Measurements from ENCODE around the gene INHBB. TPM values are rescaled to one million over a fixed set of nuclear protein-coding genes. Genes with fewer than 3 reads are reported as not detected.

INHBB gene
- polyA plus RNA-seq (2012; ENCODE audit: low read depth, missing spikeins): not detected

GRCh38 chr2:120346026-120346666 is at the start of gene INHBB:
Gene INHBB, plus strand, starts transcription at chr2:120346136. Its CDS starts 53 bp downstream, at chr2:120346189.
- FAIRE-seq (no peak), DNase-seq (ENCODE audit: insufficient read length, low spot score) (no peak)
- no peak for TF ChIP-seq PAX5 (IDR thresholded peaks at IDR 0.05; ENCODE audit: insufficient read depth, low read length, severe bottlenecking)
- no peak for TF ChIP-seq POLR2AphosphoS5 (IDR thresholded peaks at IDR 0.05; ENCODE audit: low read depth, low read length)
- TF ChIP-seq SPI1 (IDR thresholded peaks at IDR 0.05; ENCODE audit: low read depth, low read length): no peak
- TF ChIP-seq POU2F2 (IDR thresholded peaks at IDR 0.05; ENCODE audit: low read depth, low read length): no peak
- no peak for TF ChIP-seq TAF1 (IDR thresholded peaks at IDR 0.05; ENCODE audit: low read depth, low read length)
- TF ChIP-seq POLR2A (IDR thresholded peaks at IDR 0.05; ENCODE audit: low read depth, low read length): no peak

GRCh38 chr2:120298173-120298835 is 47.6 kb upstream of the INHBB start:
- DNase-seq (ENCODE audit: insufficient read length, low spot score) (no peak), FAIRE-seq (no peak)
- no peak for TF ChIP-seq POLR2A (IDR thresholded peaks at IDR 0.05; ENCODE audit: low read depth, low read length)
- TF ChIP-seq POLR2AphosphoS5 (IDR thresholded peaks at IDR 0.05; ENCODE audit: low read depth, low read length): no peak

GRCh38 chr2:120299004-120299403 is 46.9 kb upstream of the INHBB start:
- FAIRE-seq: no peak
- no peak for DNase-seq (ENCODE audit: insufficient read length, low spot score)
- TF ChIP-seq POU2F2 (IDR thresholded peaks at IDR 0.05; ENCODE audit: low read depth, low read length): no peak
- TF ChIP-seq POLR2AphosphoS5 (IDR thresholded peaks at IDR 0.05; ENCODE audit: low read depth, low read length): no peak
- no peak for TF ChIP-seq TAF1 (IDR thresholded peaks at IDR 0.05; ENCODE audit: low read depth, low read length)

- FAIRE-seq (no peak), DNase-seq (ENCODE audit: insufficient read length, low spot score) (no peak)
- TF ChIP-seq POU2F2 (IDR thresholded peaks at IDR 0.05; ENCODE audit: low read depth, low read length) (no peak), TAF1 (IDR thresholded peaks at IDR 0.05; ENCODE audit: low read depth, low read length) (no peak), PAX5 (IDR thresholded peaks at IDR 0.05; ENCODE audit: insufficient read depth, low read length, severe bottlenecking) (no peak), SPI1 (IDR thresholded peaks at IDR 0.05; ENCODE audit: low read depth, low read length) (no peak), POLR2AphosphoS5 (IDR thresholded peaks at IDR 0.05; ENCODE audit: low read depth, low read length) (no peak), POLR2A (IDR thresholded peaks at IDR 0.05; ENCODE audit: low read depth, low read length) (no peak)
These were observed 46.4 kb upstream of the INHBB start for GRCh38 chr2:120299561-120299960.

- FAIRE-seq: no peak
- TF ChIP-seq SPI1 (IDR thresholded peaks at IDR 0.05; ENCODE audit: low read depth, low read length) (no peak), POLR2A (IDR thresholded peaks at IDR 0.05; ENCODE audit: low read depth, low read length) (no peak), POU2F2 (IDR thresholded peaks at IDR 0.05; ENCODE audit: low read depth, low read length) (no peak), TAF1 (IDR thresholded peaks at IDR 0.05; ENCODE audit: low read depth, low read length) (no peak), POLR2AphosphoS5 (IDR thresholded peaks at IDR 0.05; ENCODE audit: low read depth, low read length) (no peak), PAX5 (IDR thresholded peaks at IDR 0.05; ENCODE audit: insufficient read depth, low read length, severe bottlenecking) (no peak)
- DNase-seq (ENCODE audit: insufficient read length, low spot score): no peak
These were observed 45.6 kb upstream of the INHBB start for GRCh38 chr2:120300385-120300784.

GRCh38 chr2:120301284-120301683 is 44.7 kb upstream of the INHBB start:
- TF ChIP-seq POU2F2 (IDR thresholded peaks at IDR 0.05; ENCODE audit: low read depth, low read length) (no peak), SPI1 (IDR thresholded peaks at IDR 0.05; ENCODE audit: low read depth, low read length) (no peak), POLR2AphosphoS5 (IDR thresholded peaks at IDR 0.05; ENCODE audit: low read depth, low read length) (no peak), TAF1 (IDR thresholded peaks at IDR 0.05; ENCODE audit: low read depth, low read length) (no peak), POLR2A (IDR thresholded peaks at IDR 0.05; ENCODE audit: low read depth, low read length) (no peak), PAX5 (IDR thresholded peaks at IDR 0.05; ENCODE audit: insufficient read depth, low read length, severe bottlenecking) (no peak)
- no peak for FAIRE-seq
- no peak for DNase-seq (ENCODE audit: insufficient read length, low spot score)

- DNase-seq (ENCODE audit: insufficient read length, low spot score) (no peak), FAIRE-seq (no peak)
- TF ChIP-seq PAX5 (IDR thresholded peaks at IDR 0.05; ENCODE audit: insufficient read depth, low read length, severe bottlenecking) (no peak), TAF1 (IDR thresholded peaks at IDR 0.05; ENCODE audit: low read depth, low read length) (no peak), POU2F2 (IDR thresholded peaks at IDR 0.05; ENCODE audit: low read depth, low read length) (no peak), POLR2A (IDR thresholded peaks at IDR 0.05; ENCODE audit: low read depth, low read length) (no peak), POLR2AphosphoS5 (IDR thresholded peaks at IDR 0.05; ENCODE audit: low read depth, low read length) (no peak), SPI1 (IDR thresholded peaks at IDR 0.05; ENCODE audit: low read depth, low read length) (no peak)
These were observed 43.6 kb upstream of the INHBB start for GRCh38 chr2:120302301-120302700.

- DNase-seq (ENCODE audit: insufficient read length, low spot score) (no peak), FAIRE-seq (no peak)
- no peak for TF ChIP-seq POLR2A (IDR thresholded peaks at IDR 0.05; ENCODE audit: low read depth, low read length)
These were observed 42.8 kb upstream of the INHBB start for GRCh38 chr2:120303177-120303576.

GRCh38 chr2:120305296-120305695 is 40.6 kb upstream of the INHBB start:
- no peak for TF ChIP-seq POLR2A (IDR thresholded peaks at IDR 0.05; ENCODE audit: low read depth, low read length)
- TF ChIP-seq PAX5 (IDR thresholded peaks at IDR 0.05; ENCODE audit: insufficient read depth, low read length, severe bottlenecking): no peak
- no peak for TF ChIP-seq POLR2AphosphoS5 (IDR thresholded peaks at IDR 0.05; ENCODE audit: low read depth, low read length)
- no peak for TF ChIP-seq TAF1 (IDR thresholded peaks at IDR 0.05; ENCODE audit: low read depth, low read length)
- no peak for TF ChIP-seq SPI1 (IDR thresholded peaks at IDR 0.05; ENCODE audit: low read depth, low read length)
- TF ChIP-seq POU2F2 (IDR thresholded peaks at IDR 0.05; ENCODE audit: low read depth, low read length): no peak
- FAIRE-seq: no peak
- no peak for DNase-seq (ENCODE audit: insufficient read length, low spot score)

GRCh38 chr2:120305937-120306490 is 39.9 kb upstream of the INHBB start:
- no peak for TF ChIP-seq SPI1 (IDR thresholded peaks at IDR 0.05; ENCODE audit: low read depth, low read length)
- no peak for TF ChIP-seq POU2F2 (IDR thresholded peaks at IDR 0.05; ENCODE audit: low read depth, low read length)
- TF ChIP-seq POLR2A (IDR thresholded peaks at IDR 0.05; ENCODE audit: low read depth, low read length): no peak
- no peak for TF ChIP-seq POLR2AphosphoS5 (IDR thresholded peaks at IDR 0.05; ENCODE audit: low read depth, low read length)
- no peak for TF ChIP-seq PAX5 (IDR thresholded peaks at IDR 0.05; ENCODE audit: insufficient read depth, low read length, severe bottlenecking)
- no peak for TF ChIP-seq TAF1 (IDR thresholded peaks at IDR 0.05; ENCODE audit: low read depth, low read length)
- FAIRE-seq (no peak), DNase-seq (ENCODE audit: insufficient read length, low spot score) (no peak)

Measured in GM12891 (cell line).